HepG2 (cell line): ENCODE measurements around the gene AUTS2. TPM values are rescaled to one million over a fixed set of nuclear protein-coding genes. Genes with fewer than 3 reads are reported as not detected.

Experiments used
- ATAC-seq: fragments of 200-7000 bp; cut with Tn5 transposase; 3 replicates; pipeline ENCODE4 v1.9.1; 2020; ENCODE audit warnings: mild to moderate bottlenecking, moderate library complexity
- BruUV-seq: library from RNA; stranded (reverse); fragments of 400-500 nt; replicated peaks from 2 replicates; lab custom pipeline; 2021; lab: Mats Ljungman, UMichigan
- CTCF ChIA-PET: fragments of 300-600 bp; formaldehyde crosslinking; extraction: SDS; loops from one replicate; lab custom pipeline; 2021; ENCODE audit warnings: low total read pairs, inconsistent platforms, low intra/inter-chr PET ratio; lab: Yijun Ruan, JAX
- POLR2A ChIA-PET: fragments of 350-600 bp; sonication (Branson Sonifier 250); formaldehyde crosslinking; loops from one replicate; lab custom pipeline; 2020; ENCODE audit warnings: antibody characterized with exemption, inconsistent platforms; lab: Yijun Ruan, JAX
- DNase-seq: peaks from one replicate; pipeline ENCODE4 v3.0.0-alpha.2; 2015; ENCODE audit warnings: low spot score
- FAIRE-seq: peaks from 3 replicates; lab custom pipeline; 2011; peaks lifted over from hg19 to GRCh38; lab: Jason Lieb, UNC
- H2AFZ ChIP-seq: one replicate; pipeline ENCODE4 v1.6.1; 2011; ENCODE audit warnings: low read length, inconsistent platforms
- H3K27ac ChIP-seq: fragments of 300-600 bp; 3 replicates; pipeline ENCODE4 v1.8.0; 2011; ENCODE audit warnings: mixed run types, mild to moderate bottlenecking, mixed read lengths, low read length, inconsistent platforms; ENCODE audit not compliant: insufficient read depth; ENCODE audit errors: extremely low read length
- H3K27me3 ChIP-seq, 2 experiments: fragments of 200-600 bp in 1 of 2; 2 replicates in 1 of 2; 3 replicates in 1 of 2; pipeline versions ENCODE4 v1.6.0 to v1.8.0; 2011; ENCODE audit warnings: low read length in 2 of 2, mild to moderate bottlenecking in 2 of 2, moderate library complexity in 2 of 2, inconsistent platforms in 1 of 2; ENCODE audit not compliant: insufficient read depth in 2 of 2, control insufficient read depth in 1 of 2
- H3K36me3 ChIP-seq, 2 experiments: fragments of 200-600 bp in 1 of 2; replicated peaks in 1 of 2; 2 replicates in 1 of 2; 3 replicates in 1 of 2; pipeline versions ENCODE4 v1.5.1 to v1.8.0; 2011; ENCODE audit warnings: low read length in 2 of 2, inconsistent platforms in 1 of 2; ENCODE audit not compliant: insufficient read depth in 2 of 2, control insufficient read depth in 1 of 2
- H3K4me1 ChIP-seq: 2 replicates; pipeline ENCODE4 v1.5.1; 2012; ENCODE audit warnings: low read length, inconsistent platforms; ENCODE audit not compliant: insufficient read depth
- H3K4me2 ChIP-seq: 2 replicates; pipeline ENCODE4 v1.6.0; 2011; ENCODE audit warnings: low read depth, low read length, inconsistent platforms
- H3K4me3 ChIP-seq, 3 experiments: fragments of 200-600 bp in 1 of 3; sonication (generic), shearing (Covaris generic) in 1 of 3; replicated peaks in 1 of 3; 2 replicates each; pipeline ENCODE4 v1.5.1; 2011 to 2016; ENCODE audit warnings: low read length in 3 of 3, inconsistent platforms in 2 of 3, low read depth in 2 of 3, mild to moderate bottlenecking in 2 of 3, control low read depth in 1 of 3, mixed read lengths in 1 of 3; ENCODE audit not compliant: insufficient read depth in 1 of 3
- H3K79me2 ChIP-seq: one replicate; pipeline ENCODE4 v1.6.1; 2011; ENCODE audit warnings: low read length, inconsistent platforms; ENCODE audit not compliant: insufficient read depth
- H3K9ac ChIP-seq: 2 replicates; pipeline ENCODE4 v1.6.0; 2011; ENCODE audit warnings: mild to moderate bottlenecking, low read depth, low read length, inconsistent platforms; ENCODE audit not compliant: insufficient read depth
- H3K9me3 ChIP-seq: 2 replicates; pipeline ENCODE4 v1.5.1; 2012; ENCODE audit warnings: mild to moderate bottlenecking, low read length
- H4K20me1 ChIP-seq: 2 replicates; pipeline ENCODE4 v1.6.0; 2011; ENCODE audit warnings: inconsistent platforms, mild to moderate bottlenecking, low read length, moderate library complexity; ENCODE audit not compliant: insufficient read depth
- HOXA3 ChIP-seq: sonication (generic); formaldehyde crosslinking; IDR thresholded peaks from 2 replicates; pipeline ENCODE4 v1.5.0; 2020; ENCODE audit warnings: missing genetic modification reagents
- KIAA2018 ChIP-seq: sonication (generic); formaldehyde crosslinking; IDR thresholded peaks from 2 replicates; pipeline ENCODE4 v1.5.0; 2020; ENCODE audit warnings: mild to moderate bottlenecking, missing genetic modification reagents, borderline replicate concordance
- NONO ChIP-seq, 2 experiments: fragments of 450-650 bp in 1 of 2; sonication (generic) in 1 of 2; formaldehyde crosslinking in 1 of 2; IDR thresholded peaks in 1 of 2; conservative IDR thresholded peaks in 1 of 2; 2 replicates each; pipeline versions ENCODE4 v1.6.1 to v1.8.0; 2017 to 2022; ENCODE audit warnings: mild to moderate bottlenecking in 1 of 2, missing genetic modification reagents in 1 of 2, moderate library complexity in 1 of 2
- PLSCR1 ChIP-seq: sonication (generic); formaldehyde crosslinking; IDR thresholded peaks from 2 replicates; pipeline ENCODE4 v1.5.0; 2020; ENCODE audit warnings: missing genetic modification reagents, mild to moderate bottlenecking, borderline replicate concordance
- YEATS4 ChIP-seq: sonication (generic); formaldehyde crosslinking; IDR thresholded peaks from 2 replicates; pipeline ENCODE4 v1.4.0; 2020; ENCODE audit warnings: missing genetic modification reagents, borderline replicate concordance
- ZBTB37 ChIP-seq: sonication (generic); formaldehyde crosslinking; IDR thresholded peaks from 2 replicates; pipeline ENCODE4 v1.4.0; 2020; ENCODE audit warnings: mild to moderate bottlenecking, missing genetic modification reagents
- ZNF317 ChIP-seq: sonication (generic); formaldehyde crosslinking; IDR thresholded peaks from 2 replicates; pipeline ENCODE4 v1.5.0; 2020; ENCODE audit warnings: mild to moderate bottlenecking, missing genetic modification reagents
- ZNF383 ChIP-seq: sonication (generic); formaldehyde crosslinking; IDR thresholded peaks from 2 replicates; pipeline ENCODE4 v1.4.0; 2020; ENCODE audit warnings: missing genetic modification reagents, mild to moderate bottlenecking, borderline replicate concordance
- ZNF546 ChIP-seq: sonication (generic); formaldehyde crosslinking; conservative IDR thresholded peaks from 2 replicates; pipeline ENCODE4 v1.8.1; 2023; ENCODE audit warnings: mild to moderate bottlenecking, missing genetic modification reagents
- ZNF780A ChIP-seq: sonication (generic); formaldehyde crosslinking; IDR thresholded peaks from 2 replicates; pipeline ENCODE4 v1.8.0; 2022; ENCODE audit warnings: mild to moderate bottlenecking, missing genetic modification reagents, moderate library complexity
- WGBS: methylation state at CpG from one replicate; pipeline ENCODE4 v1.1.6; 2017; ENCODE audit warnings: low lambda C conversion rate; 5-methylcytosine and 5-hydroxymethylcytosine counted together
- in situ Hi-C: cut with HindIII; loops from 2 replicates; pipeline ENCODE4 v1.10.0; 2017; ENCODE audit warnings: low pct_unique_long_range_greater_than_20kb; ENCODE audit not compliant: extremely low pct_ligation_motif_present
- intact Hi-C: fragments of 100-400 bp; cut with micrococcal nuclease; formaldehyde crosslinking; loops from one replicate; pipeline ENCODE4 v1.10.0; 2022; ENCODE audit not compliant: unreplicated experiment
- polyA plus RNA-seq, 8 experiments: library from polyadenylated mRNA; depleted of rRNA in 3 of 8; stranded (reverse) in 7 of 8; unstranded in 1 of 8; fragments of >200 nt; fragmentation: Illumina TruSeq in 4 of 8; extraction: Trizol in 4 of 8; gene quantifications; 2 replicates each; pipeline versions ENCODE4 v1.2.1 to v1.2.3, GENCODE V29; 2011 to 2016; ENCODE audit warnings: low read depth in 4 of 8, missing spikeins in 1 of 8, mixed read lengths in 1 of 8; ENCODE audit not compliant: insufficient read depth in 1 of 8
- total RNA-seq, 5 experiments: library from RNA; depleted of rRNA; stranded (reverse); fragments of >200 nt; fragmentation: Illumina TruSeq; extraction: Trizol; gene quantifications; 2 replicates each; pipeline ENCODE4 v1.2.3, GENCODE V29; 2016; ENCODE audit warnings: low read depth in 1 of 5

AUTS2 gene
- total and polyA plus RNA-seq, 2 of the 13 experiments (the other 11 are each of a cell fraction or from before 2014, with no cell fraction given) = 0.38 TPM; not detected in 1

- Histone ChIP-seq H3K4me1 (no peaks in the 10 kb centered on the region), H3K79me2 (no peaks in the 10 kb centered on the region), H3K9ac (no peak overlapping the region), H2AFZ (no peak overlapping the region), H3K4me2 (no peak overlapping the region), H3K27ac (no peak overlapping the region), H4K20me1 (no peaks in the 10 kb centered on the region), H3K9me3 (no peaks in the 10 kb centered on the region), H3K27me3 (no peaks in the 10 kb centered on the region), H3K4me3 (no peak overlapping the region), H3K36me3 (no peaks in the 10 kb centered on the region)
- BruUV-seq = no TSS peak
- FAIRE-seq (no peak), ATAC-seq (no peak), DNase-seq (no peak)
- intact Hi-C loops = no loop called here
- POLR2A ChIA-PET = no interaction called here
- in situ Hi-C loops = no loop called here
- no peak for TF ChIP-seq HOXA3 (CRISPR knock-in tag)
- TF ChIP-seq NONO (IDR thresholded peaks at IDR 0.05) = no peak
- TF ChIP-seq NONO (CRISPR knock-in tag; conservative IDR thresholded peaks at IDR 0.05) = no peak
- TF ChIP-seq ZNF317 (CRISPR knock-in tag) = no peak
- no peak for TF ChIP-seq ZNF780A (CRISPR knock-in tag)
- TF ChIP-seq ZNF546 = no peak
- TF ChIP-seq KIAA2018 (CRISPR knock-in tag) = no peak
- TF ChIP-seq ZNF383 (CRISPR knock-in tag) = no peak
- no peak for TF ChIP-seq YEATS4 (CRISPR knock-in tag)
- no peak for TF ChIP-seq ZBTB37 (CRISPR knock-in tag)
- TF ChIP-seq PLSCR1 (CRISPR knock-in tag) = no peak
- 26% methylated on average over 3 of the region's 3 CpGs for WGBS
- CTCF ChIA-PET = no interaction called here
These were observed 537.4 kb downstream of the AUTS2 start for GRCh38 chr7:70135656-70136055.
